ENCODE data around the gene PANK2.
"Not testable (repeated sequence)": the region's sequence is repeated elsewhere in the genome, so short reads cannot be mapped to it uniquely, and the experiment has no call there.

DNA sequence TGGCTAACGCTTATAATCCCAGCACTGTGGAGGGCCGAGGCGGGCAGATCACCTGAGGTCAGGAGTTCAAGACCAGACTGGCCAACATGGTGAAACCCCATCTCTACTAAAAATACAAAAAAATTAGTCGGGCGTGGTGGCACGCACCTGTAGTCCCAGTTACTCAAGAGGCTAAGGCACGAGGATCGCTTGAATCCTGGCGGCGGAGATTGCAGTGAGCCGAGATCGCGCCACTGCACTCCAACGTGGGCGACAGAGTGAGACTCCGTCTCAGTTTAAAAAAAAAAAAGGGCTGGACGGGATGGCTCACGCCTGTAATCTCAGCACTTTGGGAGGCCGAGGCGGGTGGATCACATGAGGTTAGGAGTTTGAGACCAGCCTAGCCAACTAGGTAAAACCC is 83.4 kb downstream of the PANK2 start:
- TF ChIP-seq CTCF (optimal IDR thresholded peaks at IDR 0.05 in 1 of 3, IDR thresholded peaks at IDR 0.05 in 1 of 3, conservative IDR thresholded peaks at IDR 0.05 in 1 of 3; ENCODE audit: extremely low read depth in 1 of 3, insufficient read depth in 2 of 3, low read length in 3 of 3); EZH2 (IDR thresholded peaks at IDR 0.05; ENCODE audit: low read length): not testable (repeated sequence)

Data from keratinocyte (primary cell).